ENCODE data around the gene CAMTA1. TPM values are rescaled to one million over a fixed set of nuclear protein-coding genes. Genes with fewer than 3 reads are reported as not detected.

The CAMTA1 gene
- polyA plus RNA-seq, 1 of the 3 experiments (the other 2 are of a cell fraction): 63.1 TPM

GRCh38 chr1:7135493-7135892 is 350.2 kb downstream of the CAMTA1 start:
- Histone ChIP-seq H3K9me3 (no peaks in the 10 kb centered on the region), H3K4me1 (ENCODE audit: control insufficient read depth in 1 of 2, insufficient read depth in 2 of 2, low read depth in 1 of 2, low read length in 1 of 2) (no peaks in the 10 kb centered on the region), H3K27me3 (ENCODE audit: insufficient read depth) (no peaks in the 10 kb centered on the region), H4K20me1 (ENCODE audit: insufficient read depth) (no peaks in the 10 kb centered on the region), H3K4me3 (ENCODE audit: low read depth in 2 of 2, low read length in 1 of 2) (no peak overlapping the region), H3K79me2 (ENCODE audit: insufficient read depth) (no peaks in the 10 kb centered on the region), H3K9ac (no peak overlapping the region), H2AFZ (ENCODE audit: low read depth) (no peak overlapping the region), H3K9me2 (no peaks in the 10 kb centered on the region), H3K27ac (ENCODE audit: low read depth in 2 of 2, low read length in 1 of 2) (no peak overlapping the region), H3F3A (replicated peaks; ENCODE audit: insufficient read depth) (peaks cover 3% of the 10 kb centered on the region), H3K4me2 (no peak overlapping the region), H3K36me3 (replicated peaks in 1 of 2; ENCODE audit: control insufficient read depth in 1 of 2, insufficient read depth in 2 of 2, low read length in 1 of 2) (no peaks in the 10 kb centered on the region)
- DNase-seq: no peak
- TF ChIP-seq MAX (IDR thresholded peaks at IDR 0.05; ENCODE audit: low read depth) (no peak), RFX5 (IDR thresholded peaks at IDR 0.05; ENCODE audit: low read length) (no peak), NRF1 (IDR thresholded peaks at IDR 0.05; ENCODE audit: low read depth, low read length) (no peak), RCOR1 (IDR thresholded peaks at IDR 0.05; ENCODE audit: low read length) (no peak), TAF1 (IDR thresholded peaks at IDR 0.05; ENCODE audit: borderline replicate concordance, low read depth, low read length) (no peak), CHD2 (IDR thresholded peaks at IDR 0.05; ENCODE audit: low read length, partially characterized antibody) (no peak), POLR2AphosphoS5 (IDR thresholded peaks at IDR 0.05; ENCODE audit: low read depth, low read length) (no peak), MXI1 (IDR thresholded peaks at IDR 0.05; ENCODE audit: low read depth, low read length) (no peak), JUND (IDR thresholded peaks at IDR 0.05) (no peak), RAD21 (IDR thresholded peaks at IDR 0.05; ENCODE audit: low read length) (no peak), TCF12 (IDR thresholded peaks at IDR 0.05) (no peak), USF2 (IDR thresholded peaks at IDR 0.05; ENCODE audit: borderline replicate concordance, low read depth, low read length) (no peak), FOXM1 (IDR thresholded peaks at IDR 0.05; ENCODE audit: low read depth) (no peak), EP300 (IDR thresholded peaks at IDR 0.05; ENCODE audit: borderline replicate concordance in 1 of 2, low read depth in 1 of 2, low read length in 1 of 2) (no peak), RXRA (IDR thresholded peaks at IDR 0.05; ENCODE audit: borderline replicate concordance, low read depth) (no peak)
- TF ChIP-seq, protein P1, sequence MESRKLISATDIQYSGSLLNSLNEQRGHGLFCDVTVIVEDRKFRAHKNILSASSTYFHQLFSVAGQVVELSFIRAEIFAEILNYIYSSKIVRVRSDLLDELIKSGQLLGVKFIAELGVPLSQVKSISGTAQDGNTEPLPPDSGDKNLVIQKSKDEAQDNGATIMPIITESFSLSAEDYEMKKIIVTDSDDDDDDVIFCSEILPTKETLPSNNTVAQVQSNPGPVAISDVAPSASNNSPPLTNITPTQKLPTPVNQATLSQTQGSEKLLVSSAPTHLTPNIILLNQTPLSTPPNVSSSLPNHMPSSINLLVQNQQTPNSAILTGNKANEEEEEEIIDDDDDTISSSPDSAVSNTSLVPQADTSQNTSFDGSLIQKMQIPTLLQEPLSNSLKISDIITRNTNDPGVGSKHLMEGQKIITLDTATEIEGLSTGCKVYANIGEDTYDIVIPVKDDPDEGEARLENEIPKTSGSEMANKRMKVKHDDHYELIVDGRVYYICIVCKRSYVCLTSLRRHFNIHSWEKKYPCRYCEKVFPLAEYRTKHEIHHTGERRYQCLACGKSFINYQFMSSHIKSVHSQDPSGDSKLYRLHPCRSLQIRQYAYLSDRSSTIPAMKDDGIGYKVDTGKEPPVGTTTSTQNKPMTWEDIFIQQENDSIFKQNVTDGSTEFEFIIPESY (IDR thresholded peaks at IDR 0.05; ENCODE audit: borderline replicate concordance, low read depth): no peak
- TF ChIP-seq, protein P2, sequence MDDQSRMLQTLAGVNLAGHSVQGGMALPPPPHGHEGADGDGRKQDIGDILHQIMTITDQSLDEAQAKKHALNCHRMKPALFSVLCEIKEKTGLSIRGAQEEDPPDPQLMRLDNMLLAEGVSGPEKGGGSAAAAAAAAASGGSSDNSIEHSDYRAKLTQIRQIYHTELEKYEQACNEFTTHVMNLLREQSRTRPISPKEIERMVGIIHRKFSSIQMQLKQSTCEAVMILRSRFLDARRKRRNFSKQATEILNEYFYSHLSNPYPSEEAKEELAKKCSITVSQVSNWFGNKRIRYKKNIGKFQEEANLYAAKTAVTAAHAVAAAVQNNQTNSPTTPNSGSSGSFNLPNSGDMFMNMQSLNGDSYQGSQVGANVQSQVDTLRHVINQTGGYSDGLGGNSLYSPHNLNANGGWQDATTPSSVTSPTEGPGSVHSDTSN (IDR thresholded peaks at IDR 0.05): no peak
- ChIA-PET POLR2A (no interaction called here), CTCF (no interaction called here)
- 89% methylated on average over 3 of the region's 3 CpGs for WGBS (ENCODE audit: low lambda C conversion rate)
